Measurements from ENCODE around the gene MAP7D1. TPM values are rescaled to one million over a fixed set of nuclear protein-coding genes. Genes with fewer than 3 reads are reported as not detected.

Gene MAP7D1
- polyA plus RNA-seq, 6 donors from 2014 or later, result 2.6 to 12.5 (median 5.3) TPM

GRCh38 chr1:36159614-36160387 is 3.8 kb downstream of the MAP7D1 start:
- H3K4me3 Mint-ChIP-seq, result peak overlapping the region in 7 of 8 donors; percentile 1 to 91 (median 80)

GRCh38 chr1:36160388-36160948 is 4.5 kb downstream of the MAP7D1 start:
- peaks cover 58 to 73% (median 67%) of the 10 kb centered on the region in 3 donors for H3K4me1 Mint-ChIP-seq
- ATAC-seq (ENCODE audit: low read depth in 2 of 2) (no peak), DNase-seq (no peak)
- H3K4me3 Mint-ChIP-seq, result peak overlapping the region in 6 of 8 donors; percentile 75 to 91 (median 83)
- peaks cover 0 to 10% of the 10 kb centered on the region in 2 donors for H3K36me3 Mint-ChIP-seq
- peaks cover 0 to 4% (median 0%) of the 10 kb centered on the region in 7 donors for H3K9me3 Mint-ChIP-seq
- peak overlapping the region in 5 of 6 donors; percentile 67 to 98 (median 86) for H3K27ac Mint-ChIP-seq
- no peaks in the 10 kb centered on the region for H3K27me3 Mint-ChIP-seq

More at GRCh38 chr1:36159614-36160387, 3.8 kb downstream of the MAP7D1 start:
- Mint-ChIP-seq H3K36me3 (peaks cover 0 to 9% of the 10 kb centered on the region in 2 donors), H3K27ac (peak overlapping the region in 5 of 6 donors; percentile 54 to 95 (median 89)), H3K4me1 (peaks cover 58 to 78% (median 73%) of the 10 kb centered on the region in 3 donors), H3K27me3 (no peaks in the 10 kb centered on the region), H3K9me3 (peaks cover 0 to 4% (median 0%) of the 10 kb centered on the region in 7 donors)
- ATAC-seq (ENCODE audit: low read depth in 2 of 2) (no peak), DNase-seq (no peak)

DNA sequence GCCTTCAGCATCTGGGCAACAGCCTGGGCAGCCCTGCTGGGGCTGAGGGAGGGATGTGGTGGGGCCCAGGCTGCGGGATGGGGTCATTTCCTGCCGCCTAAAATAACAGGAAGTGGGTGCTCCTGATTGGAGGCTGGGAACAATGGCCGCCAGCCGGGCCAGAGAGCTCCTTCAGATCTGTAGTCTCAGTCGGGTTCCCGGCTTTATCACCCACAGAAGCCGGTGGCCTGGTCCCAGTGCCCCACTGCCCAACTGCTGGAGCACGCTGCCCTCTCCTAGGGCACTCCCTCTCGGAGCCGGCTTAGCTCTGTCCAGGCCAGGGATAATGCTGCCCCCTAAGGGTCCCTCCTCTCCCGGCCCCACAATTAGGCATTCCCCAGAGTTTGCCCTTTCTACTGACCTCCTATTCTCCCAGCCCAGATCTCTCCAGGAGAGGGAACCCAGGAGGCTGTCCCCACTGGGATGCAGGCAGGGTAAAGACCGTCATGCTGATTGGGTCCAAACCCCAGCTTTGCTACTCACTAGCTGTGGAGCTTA is 5.1 kb downstream of the MAP7D1 start:
- H3K27me3 Mint-ChIP-seq, result no peaks in the 10 kb centered on the region
- peaks cover 0 to 4% (median 0%) of the 10 kb centered on the region in 7 donors for H3K9me3 Mint-ChIP-seq
- H3K36me3 Mint-ChIP-seq, result peaks cover 0 to 10% of the 10 kb centered on the region in 2 donors
- peak overlapping the region; percentile 70 to 99 (median 98) for H3K27ac Mint-ChIP-seq
- H3K4me1 Mint-ChIP-seq, result peaks cover 58 to 72% (median 67%) of the 10 kb centered on the region in 3 donors
- ATAC-seq (ENCODE audit: low read depth in 2 of 2) (no peak), DNase-seq (peak; percentile 34)
- H3K4me3 Mint-ChIP-seq, result peak overlapping the region; percentile 75 to 91 (median 83)

GRCh38 chr1:36161641-36162531 is 5.9 kb downstream of the MAP7D1 start:
- Mint-ChIP-seq H3K9me3 (peaks cover 0 to 4% (median 0%) of the 10 kb centered on the region in 7 donors), H3K36me3 (peaks cover 4 to 10% of the 10 kb centered on the region in 2 donors), H3K4me3 (peak overlapping the region; percentile 75 to 91 (median 83)), H3K27ac (peak overlapping the region; percentile 70 to 99 (median 98)), H3K4me1 (peaks cover 63 to 74% (median 69%) of the 10 kb centered on the region in 3 donors), H3K27me3 (no peaks in the 10 kb centered on the region)
- peak; percentile 72 for DNase-seq
- peak; percentile 93 for ATAC-seq (ENCODE audit: low read depth in 2 of 2)

DNA sequence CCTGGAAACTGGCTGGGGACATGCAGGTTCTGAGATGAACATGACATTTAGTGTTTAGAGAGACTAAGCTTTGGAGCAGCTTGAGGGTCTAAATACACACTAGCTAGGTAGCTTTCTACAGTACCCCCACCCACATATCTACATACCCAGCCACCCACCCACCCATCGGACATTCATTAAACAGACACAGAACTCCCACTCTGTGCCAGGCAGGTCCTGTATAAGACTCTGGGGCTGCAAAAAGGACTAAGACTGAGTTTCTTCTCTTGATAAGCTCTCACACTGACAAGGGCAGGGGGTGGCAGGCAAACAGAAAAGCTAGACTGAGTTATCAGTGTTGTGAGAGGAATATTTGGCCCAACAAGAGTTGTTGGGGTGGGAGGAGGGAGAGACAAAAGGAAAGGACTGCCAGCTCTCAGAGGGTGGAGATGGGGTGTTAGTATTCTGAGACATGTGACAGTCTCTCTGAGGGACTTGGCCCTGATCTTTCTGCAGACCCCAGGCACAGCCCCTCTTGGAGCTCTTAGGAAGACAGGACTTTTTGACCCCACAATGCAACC is 6.8 kb downstream of the MAP7D1 start:
- ATAC-seq (ENCODE audit: low read depth in 2 of 2), result no peak
- peaks cover 0 to 4% (median 0%) of the 10 kb centered on the region in 7 donors for H3K9me3 Mint-ChIP-seq
- DNase-seq, result no peak
- peak overlapping the region in 6 of 8 donors; percentile 35 to 91 (median 78) for H3K4me3 Mint-ChIP-seq
- no peaks in the 10 kb centered on the region for H3K27me3 Mint-ChIP-seq
- H3K4me1 Mint-ChIP-seq, result peaks cover 60 to 69% (median 63%) of the 10 kb centered on the region in 3 donors
- peaks cover 6 to 10% of the 10 kb centered on the region in 2 donors for H3K36me3 Mint-ChIP-seq
- H3K27ac Mint-ChIP-seq, result peak overlapping the region; percentile 82 to 99 (median 98)

- Mint-ChIP-seq H3K4me1 (peaks cover 56 to 65% (median 58%) of the 10 kb centered on the region in 3 donors), H3K36me3 (peaks cover 6 to 10% of the 10 kb centered on the region in 2 donors), H3K27me3 (no peaks in the 10 kb centered on the region), H3K27ac (peak overlapping the region in 4 of 6 donors; percentile 82 to 98 (median 93)), H3K9me3 (peaks cover 0 to 4% (median 0%) of the 10 kb centered on the region in 7 donors), H3K4me3 (no peak overlapping the region)
- no peak for ATAC-seq (ENCODE audit: low read depth in 2 of 2)
- DNase-seq, result no peak
Measured at GRCh38 chr1:36163426-36163825, 7.5 kb downstream of the MAP7D1 start.

DNA sequence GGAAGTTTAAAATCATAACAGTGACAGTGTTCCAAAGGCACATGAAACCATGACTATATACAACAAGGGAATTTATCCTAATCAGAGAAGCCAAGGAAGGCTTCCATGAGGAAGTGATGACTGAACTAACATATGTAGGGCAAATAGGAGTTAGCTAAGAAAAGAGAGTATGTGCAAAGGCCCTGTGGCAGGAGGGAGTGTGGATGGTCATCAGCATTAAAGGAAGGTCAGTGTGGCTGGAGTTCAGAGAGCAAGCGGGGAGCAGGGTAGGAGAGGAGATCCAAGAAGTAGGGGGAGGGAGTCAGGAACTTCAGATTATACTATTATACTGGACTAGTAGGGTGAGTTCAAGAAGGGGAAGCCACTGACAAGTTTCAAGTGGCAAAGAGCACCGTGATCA is 8.4 kb downstream of the MAP7D1 start:
- Mint-ChIP-seq H3K36me3 (peaks cover 6 to 10% of the 10 kb centered on the region in 2 donors), H3K27me3 (no peaks in the 10 kb centered on the region), H3K9me3 (peaks cover 0 to 4% (median 0%) of the 10 kb centered on the region in 7 donors), H3K27ac (peak overlapping the region in 4 of 6 donors; percentile 18 to 89 (median 86)), H3K4me3 (no peak overlapping the region), H3K4me1 (peaks cover 51 to 61% (median 58%) of the 10 kb centered on the region in 3 donors)
- DNase-seq (no peak), ATAC-seq (ENCODE audit: low read depth in 2 of 2) (no peak)

- H3K9me3 Mint-ChIP-seq, result peaks cover 0 to 4% (median 0%) of the 10 kb centered on the region in 7 donors
- H3K4me3 Mint-ChIP-seq, result no peak overlapping the region
- peaks cover 47 to 53% (median 51%) of the 10 kb centered on the region in 3 donors for H3K4me1 Mint-ChIP-seq
- H3K27ac Mint-ChIP-seq, result peak overlapping the region in 2 of 6 donors; percentile 18 to 43
- peaks cover 6 to 10% of the 10 kb centered on the region in 2 donors for H3K36me3 Mint-ChIP-seq
- DNase-seq (no peak), ATAC-seq (ENCODE audit: low read depth in 2 of 2) (no peak)
- H3K27me3 Mint-ChIP-seq, result no peaks in the 10 kb centered on the region
Measured at GRCh38 chr1:36165145-36165544, 9.2 kb downstream of the MAP7D1 start.

DNA sequence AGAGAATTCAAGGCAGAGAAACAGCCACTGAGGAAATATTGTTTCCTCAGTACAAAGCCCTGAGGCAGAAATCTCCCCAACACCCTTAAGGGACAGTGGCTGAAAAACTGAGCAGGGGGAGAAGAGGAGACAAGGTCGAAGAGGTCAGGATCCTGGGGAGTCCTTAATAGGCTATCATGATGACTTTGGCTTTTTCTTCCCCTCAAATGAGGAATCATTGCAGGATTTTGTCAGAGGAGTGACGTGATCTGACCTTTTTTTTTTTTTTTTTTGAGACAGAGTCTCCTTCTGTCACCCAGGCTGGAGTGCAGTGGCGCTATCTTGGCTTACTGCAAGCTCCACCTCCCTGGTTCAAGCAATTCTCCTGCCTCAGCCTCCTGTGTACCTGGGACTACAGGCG is 10.2 kb downstream of the MAP7D1 start:
- no peak overlapping the region for H3K27ac Mint-ChIP-seq
- ATAC-seq (ENCODE audit: low read depth in 2 of 2), result no peak
- no peak overlapping the region for H3K4me3 Mint-ChIP-seq
- DNase-seq, result no peak
- H3K36me3 Mint-ChIP-seq, result peaks cover 6 to 10% of the 10 kb centered on the region in 2 donors
- peaks cover 0 to 4% (median 0%) of the 10 kb centered on the region in 7 donors for H3K9me3 Mint-ChIP-seq
- H3K4me1 Mint-ChIP-seq, result peaks cover 43% of the 10 kb centered on the region in 3 donors
- no peaks in the 10 kb centered on the region for H3K27me3 Mint-ChIP-seq

GRCh38 chr1:36166938-36167905 is 11.3 kb downstream of the MAP7D1 start:
- no peak for DNase-seq
- H3K36me3 Mint-ChIP-seq, result peaks cover 6 to 10% of the 10 kb centered on the region in 2 donors
- H3K4me1 Mint-ChIP-seq, result peaks cover 32 to 33% (median 32%) of the 10 kb centered on the region in 3 donors
- peaks cover 0 to 4% (median 0%) of the 10 kb centered on the region in 7 donors for H3K9me3 Mint-ChIP-seq
- no peaks in the 10 kb centered on the region for H3K27me3 Mint-ChIP-seq
- H3K4me3 Mint-ChIP-seq, result no peak overlapping the region
- ATAC-seq (ENCODE audit: low read depth in 2 of 2), result no peak
- H3K27ac Mint-ChIP-seq, result peak overlapping the region in 2 of 6 donors; percentile 1 to 11

GRCh38 chr1:36168514-36168913 is 12.6 kb downstream of the MAP7D1 start:
- peaks cover 0 to 4% (median 0%) of the 10 kb centered on the region in 7 donors for H3K9me3 Mint-ChIP-seq
- DNase-seq, result no peak
- peak overlapping the region in 4 of 6 donors; percentile 1 to 71 (median 22) for H3K27ac Mint-ChIP-seq
- peaks cover 22 to 25% (median 23%) of the 10 kb centered on the region in 3 donors for H3K4me1 Mint-ChIP-seq
- H3K4me3 Mint-ChIP-seq, result no peak overlapping the region
- no peaks in the 10 kb centered on the region for H3K27me3 Mint-ChIP-seq
- ATAC-seq (ENCODE audit: low read depth in 2 of 2), result no peak
- H3K36me3 Mint-ChIP-seq, result peaks cover 10 to 14% of the 10 kb centered on the region in 2 donors
